Natural killer cell (primary cell): Measurements from ENCODE around the gene IFNGR2. TPM values are rescaled to one million over a fixed set of nuclear protein-coding genes. Genes with fewer than 3 reads are reported as not detected.

ENCODE experiments used
- ATAC-seq, 3 donors: fragments of 150-1000 bp in 2 of 3; fragments of 200-7000 bp in 1 of 3; cut with Tn5 transposase; 1 replicate in 1 of 3; 2 replicates in 2 of 3; pipeline ENCODE4 v1.10.0; 2021; ENCODE audit warnings: mild to moderate bottlenecking in 2 of 3, moderate library complexity in 2 of 3
- DNase-seq, 2 donors: peaks; one replicate each; pipeline versions ENCODE4 v3.0.0 to v3.0.0-alpha.2; 2013 to 2021; ENCODE audit warnings: mixed read lengths in 1 of 2
- H3K27ac ChIP-seq: one replicate; pipeline ENCODE4 v1.5.1; 2013; ENCODE audit warnings: mild to moderate bottlenecking, low read length
- H3K27me3 ChIP-seq: one replicate; pipeline ENCODE4 v1.6.1; 2013; ENCODE audit warnings: low read length; ENCODE audit not compliant: control insufficient read depth, insufficient read depth
- H3K36me3 ChIP-seq: one replicate; pipeline ENCODE4 v1.6.1; 2013; ENCODE audit warnings: low read length; ENCODE audit not compliant: control insufficient read depth, insufficient read depth
- H3K4me1 ChIP-seq: one replicate; pipeline ENCODE4 v1.6.1; 2013; ENCODE audit warnings: low read length; ENCODE audit not compliant: control insufficient read depth, insufficient read depth
- H3K4me3 ChIP-seq: one replicate; pipeline ENCODE4 v1.5.1; 2013; ENCODE audit warnings: low read length
- H3K9me3 ChIP-seq: one replicate; pipeline ENCODE4 v1.6.1; 2013; ENCODE audit warnings: low read length; ENCODE audit not compliant: control insufficient read depth, insufficient read depth
- H3K27ac Mint-ChIP-seq, 2 donors: one replicate each; pipeline ENCODE4 v1.8.0; 2022; ENCODE audit warnings: mild to moderate bottlenecking in 2 of 2, mixed read lengths in 2 of 2, moderate library complexity in 1 of 2
- H3K27me3 Mint-ChIP-seq, 2 donors: one replicate each; pipeline ENCODE4 v1.8.0; 2022; ENCODE audit warnings: low read depth in 2 of 2, mixed read lengths in 2 of 2
- H3K36me3 Mint-ChIP-seq: one replicate; pipeline ENCODE4 v1.8.0; 2022; ENCODE audit warnings: mixed read lengths
- H3K4me1 Mint-ChIP-seq, 2 donors: one replicate each; pipeline ENCODE4 v1.8.0; 2022; ENCODE audit warnings: mixed read lengths in 2 of 2
- H3K4me3 Mint-ChIP-seq: one replicate; pipeline ENCODE4 v1.8.0; 2022; ENCODE audit warnings: mild to moderate bottlenecking, moderate library complexity, mixed read lengths
- H3K9me3 Mint-ChIP-seq, 2 donors: one replicate each; pipeline ENCODE4 v1.8.0; 2022; ENCODE audit warnings: mixed read lengths in 2 of 2
- CTCF ChIP-seq: fragments of 200-600 bp; IDR thresholded peaks from one replicate; pipeline ENCODE4 v1.8.0; 2022; ENCODE audit warnings: antibody characterized with exemption
- WGBS: methylation state at CpG from one replicate; pipeline ENCODE4 v1.1.7; 2013; ENCODE audit warnings: missing lambda C conversion rate; ENCODE audit not compliant: insufficient coverage; 5-methylcytosine and 5-hydroxymethylcytosine counted together
- intact Hi-C: fragments of 100-400 bp; cut with micrococcal nuclease; formaldehyde crosslinking; loops from one replicate; pipeline ENCODE4 v1.14.2; 2022
- total RNA-seq, 4 donors: library from RNA; stranded (reverse); fragments of 120-200 nt in 1 of 4; gene quantifications; one replicate each; pipeline versions ENCODE4 v1.2.3 to v1.2.4, GENCODE V29; 2013 to 2022

IFNGR2 gene
- total RNA-seq, 3 donors from 2014 or later (not counting 1 experiment from before 2014, with no cell fraction given), result 3.6 to 16.5 (median 8.6) TPM

GRCh38 chr21:33412832-33413519 lies 9.8 kb downstream of the IFNGR2 start:
- intact Hi-C loops, result no loop called here

DNA sequence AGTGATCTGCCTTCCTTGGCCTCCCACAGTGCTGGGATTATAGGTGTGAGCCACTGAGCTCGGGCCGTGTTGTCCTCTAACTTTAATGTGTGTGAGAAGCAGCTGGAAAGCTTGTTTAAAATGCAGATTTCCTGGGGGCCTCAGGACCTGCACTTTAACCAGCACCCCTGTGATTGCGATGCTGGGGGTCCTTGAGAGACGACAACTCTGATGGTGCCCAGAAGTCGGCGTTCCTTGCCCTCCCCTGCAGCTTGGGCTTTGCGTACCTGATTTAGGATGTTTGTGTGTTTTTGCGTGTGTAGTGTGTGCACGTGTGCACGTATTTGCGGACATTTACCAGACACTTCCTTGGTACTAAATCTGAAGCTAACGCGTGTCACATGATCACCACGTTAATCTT lies 10.9 kb downstream of the IFNGR2 start:
- Mint-ChIP-seq H3K4me1 (peaks cover 0 to 7% of the 10 kb centered on the region in 2 donors), H3K36me3 (no peaks in the 10 kb centered on the region), H3K27ac (no peak overlapping the region), H3K27me3 (peaks cover 64 to 69% of the 10 kb centered on the region in 2 donors), H3K4me3 (no peak overlapping the region), H3K9me3 (no peaks in the 10 kb centered on the region)
- peaks cover 11% of the 10 kb centered on the region for H3K4me1 ChIP-seq
- intact Hi-C loops, result no loop called here
- peaks cover 13% of the 10 kb centered on the region for H3K27me3 ChIP-seq
- H3K36me3 ChIP-seq, result no peaks in the 10 kb centered on the region
- no peak for ATAC-seq
- H3K4me3 ChIP-seq, result no peak overlapping the region
- H3K9me3 ChIP-seq, result no peaks in the 10 kb centered on the region
- H3K27ac ChIP-seq, result no peak overlapping the region
- WGBS, result 91% methylated on average over 14 of the region's 14 CpGs
- no peak for TF ChIP-seq CTCF
- DNase-seq, result no peak

More at GRCh38 chr21:33412832-33413519, 9.8 kb downstream of the IFNGR2 start:
- Mint-ChIP-seq H3K27me3 (peaks cover 67% of the 10 kb centered on the region in 2 donors), H3K4me3 (no peak overlapping the region), H3K27ac (no peak overlapping the region), H3K4me1 (peaks cover 0 to 7% of the 10 kb centered on the region in 2 donors), H3K9me3 (no peaks in the 10 kb centered on the region), H3K36me3 (no peaks in the 10 kb centered on the region)
- Histone ChIP-seq H3K36me3 (no peaks in the 10 kb centered on the region), H3K4me1 (peaks cover 11% of the 10 kb centered on the region), H3K27ac (no peak overlapping the region), H3K4me3 (no peak overlapping the region), H3K9me3 (no peaks in the 10 kb centered on the region), H3K27me3 (peaks cover 15% of the 10 kb centered on the region)
- no peak for ATAC-seq
- DNase-seq, result no peak
- no peak for TF ChIP-seq CTCF
- 52% methylated on average over 9 of the region's 9 CpGs for WGBS

GRCh38 chr21:33414926-33415325 lies 11.7 kb downstream of the IFNGR2 start:
- H3K4me1 ChIP-seq, result peaks cover 11% of the 10 kb centered on the region
- peaks cover 65 to 69% of the 10 kb centered on the region in 2 donors for H3K27me3 Mint-ChIP-seq
- 81% methylated on average over 11 of the region's 11 CpGs for WGBS
- DNase-seq (no peak), ATAC-seq (no peak)
- H3K36me3 ChIP-seq, result no peaks in the 10 kb centered on the region
- H3K36me3 Mint-ChIP-seq, result no peaks in the 10 kb centered on the region
- no peak overlapping the region for H3K4me3 ChIP-seq
- no peak overlapping the region for H3K27ac Mint-ChIP-seq
- peaks cover 13% of the 10 kb centered on the region for H3K27me3 ChIP-seq
- H3K9me3 Mint-ChIP-seq, result no peaks in the 10 kb centered on the region
- no peaks in the 10 kb centered on the region for H3K9me3 ChIP-seq
- peaks cover 0 to 7% of the 10 kb centered on the region in 2 donors for H3K4me1 Mint-ChIP-seq
- H3K4me3 Mint-ChIP-seq, result no peak overlapping the region
- no peak overlapping the region for H3K27ac ChIP-seq
- intact Hi-C loops, result no loop called here
- TF ChIP-seq CTCF, result no peak

- no peak overlapping the region for H3K27ac ChIP-seq
- H3K9me3 ChIP-seq, result no peaks in the 10 kb centered on the region
- DNase-seq (no peak), ATAC-seq (no peak)
- Mint-ChIP-seq H3K27me3 (peaks cover 53 to 57% of the 10 kb centered on the region in 2 donors), H3K4me3 (no peak overlapping the region), H3K27ac (no peak overlapping the region), H3K36me3 (no peaks in the 10 kb centered on the region), H3K9me3 (no peaks in the 10 kb centered on the region), H3K4me1 (no peaks in the 10 kb centered on the region)
- H3K4me1 ChIP-seq, result no peaks in the 10 kb centered on the region
- H3K4me3 ChIP-seq, result no peak overlapping the region
- no peaks in the 10 kb centered on the region for H3K27me3 ChIP-seq
- intact Hi-C loops, result no loop called here
- H3K36me3 ChIP-seq, result no peaks in the 10 kb centered on the region
- no peak for TF ChIP-seq CTCF
- 91% methylated on average over 2 of the region's 2 CpGs for WGBS
These were observed 15.5 kb downstream of the IFNGR2 start for GRCh38 chr21:33418691-33419090.
